ENCODE measurements around the gene C1orf35. TPM values are rescaled to one million over a fixed set of nuclear protein-coding genes. Genes with fewer than 3 reads are reported as not detected.

Gene C1orf35
- total RNA-seq, 1 experiment from 2014 or later: 31.0 TPM

GRCh38 chr1:228094432-228095016 lies 8.6 kb downstream of the C1orf35 start:
- no peak overlapping the region for H3K56ac ChIP-seq (ENCODE audit: insufficient read length, low read depth, low read length)
- no peak overlapping the region for H4K5ac ChIP-seq (ENCODE audit: insufficient read length, low read depth, low read length)
- no CpG with 5 or more reads among the region's 13 CpGs for WGBS (ENCODE audit: extremely low coverage, insufficient read length, low lambda C conversion rate)
- peaks cover 62% of the 10 kb centered on the region for H3K79me2 ChIP-seq (ENCODE audit: insufficient read depth, low read length)
- no peak overlapping the region for H2BK5ac ChIP-seq (ENCODE audit: insufficient read length, low read length)
- Mint-ChIP-seq H3K27ac (peak overlapping the region in 1 of 3 experiments; percentile 53; a peak in 1 of 7 replicates), H3K9me3 (peaks cover 8 to 11% of the 10 kb centered on the region in 2 experiments), H3K27me3 (ENCODE audit: low read depth) (no peaks in the 10 kb centered on the region), H3K4me3 (no peak overlapping the region), H3K36me3 (ENCODE audit: insufficient read depth in 1 of 3, low read depth in 3 of 3) (peaks cover 48 to 59% (median 51%) of the 10 kb centered on the region in 3 experiments), H3K4me1 (peaks cover 4 to 14% of the 10 kb centered on the region in 2 experiments; a peak in 3 of 4 replicates)
- no peak overlapping the region for H3K4me2 ChIP-seq (ENCODE audit: insufficient read depth, insufficient read length, low read length)
- H3K27me3 ChIP-seq (ENCODE audit: insufficient read depth, low read length): no peaks in the 10 kb centered on the region
- peaks cover 2% of the 10 kb centered on the region for H4K20me1 ChIP-seq (ENCODE audit: control insufficient read depth, insufficient read depth, insufficient read length)
- H2BK15ac ChIP-seq (ENCODE audit: low read depth, low read length): no peak overlapping the region
- no peak overlapping the region for H2BK12ac ChIP-seq (ENCODE audit: insufficient read length, low read depth, low read length)
- H2AK5ac ChIP-seq (ENCODE audit: insufficient read length, low read length): no peak overlapping the region
- no peak overlapping the region for H3K18ac ChIP-seq (ENCODE audit: insufficient read length, low read depth, low read length)
- H4K8ac ChIP-seq (replicated peaks; ENCODE audit: insufficient read length, low read depth, low read length): no peak overlapping the region
- H2BK120ac ChIP-seq (ENCODE audit: low read depth, low read length, poor library complexity, severe bottlenecking): no peak overlapping the region
- no peak for TF ChIP-seq CTCF (conservative IDR thresholded peaks at IDR 0.05)
- no peak overlapping the region for H4K91ac ChIP-seq (ENCODE audit: insufficient read length, low read depth, low read length)
- H3K23me2 ChIP-seq (ENCODE audit: insufficient read length, low read depth, low read length, poor library complexity, severe bottlenecking): no peaks in the 10 kb centered on the region
- H3T11ph ChIP-seq (ENCODE audit: low read length): no peak overlapping the region
- no peak overlapping the region for H2AFZ ChIP-seq (ENCODE audit: low read length)
- peaks cover 14% of the 10 kb centered on the region for H3K79me1 ChIP-seq (ENCODE audit: insufficient read depth, low read depth, low read length, poor library complexity, severe bottlenecking)
- no peaks in the 10 kb centered on the region for H3K4me1 ChIP-seq (ENCODE audit: insufficient read depth, low read length)
- no peak for DNase-seq
- no peak overlapping the region for H3K9ac ChIP-seq (ENCODE audit: extremely low read depth, insufficient read length, low read length)
- no peak overlapping the region for H3K4ac ChIP-seq (ENCODE audit: low read depth, low read length)
- no peak overlapping the region for H3K14ac ChIP-seq (ENCODE audit: insufficient read depth, low read length)
- H3K27ac ChIP-seq (ENCODE audit: insufficient read length, low read depth, low read length): no peak overlapping the region
- no peak overlapping the region for H2BK20ac ChIP-seq (ENCODE audit: low read depth, low read length, poor library complexity, severe bottlenecking)
- no peak overlapping the region for H3K23ac ChIP-seq (ENCODE audit: insufficient read length, low read depth, low read length)
- no peaks in the 10 kb centered on the region for H3K9me3 ChIP-seq (ENCODE audit: control insufficient read depth, low read depth, low read length)
